ENCODE measurements around the gene TMEM154.

- TF ChIP-seq CTCF (IDR thresholded peaks at IDR 0.05) (no peak), POLR2A (IDR thresholded peaks at IDR 0.05) (no peak)
These were observed 16.4 kb downstream of the TMEM154 start for GRCh38 chr4:152663203-152664066.
